Measurements from ENCODE around the gene CSN1S1. TPM values are rescaled to one million over a fixed set of nuclear protein-coding genes. Genes with fewer than 3 reads are reported as not detected.

Gene CSN1S1
- polyA plus RNA-seq, 3 donors = not detected

GRCh38 chr4:69909195-69909594 lies 21.7 kb upstream of the CSN1S1 start:
- no peak for DNase-seq
- H3K27me3 Mint-ChIP-seq (ENCODE audit: low read depth in 3 of 3) = peaks cover 1 to 11% (median 6%) of the 10 kb centered on the region in 3 donors
- no peak for TF ChIP-seq CTCF (IDR thresholded peaks at IDR 0.05)
- H3K9ac ChIP-seq (ENCODE audit: insufficient read depth, low read length, poor library complexity, severe bottlenecking) = no peak overlapping the region
- WGBS (ENCODE audit: insufficient coverage) = no CpG with 5 or more reads among the region's 4 CpGs
- H3K4me3 Mint-ChIP-seq = no peak overlapping the region
- no peak overlapping the region for H3K4me2 ChIP-seq (replicated peaks; ENCODE audit: extremely low read depth, low read length, poor library complexity, severe bottlenecking)
- intact Hi-C loops (cut with micrococcal nuclease) = no loop called here
- no peaks in the 10 kb centered on the region for H4K20me1 ChIP-seq (ENCODE audit: insufficient read depth, low read length)
- no peaks in the 10 kb centered on the region for H3K9me3 ChIP-seq (replicated peaks in 1 of 2; ENCODE audit: control insufficient read depth in 1 of 2, insufficient read depth in 1 of 2, low read length in 2 of 2)
- no peaks in the 10 kb centered on the region for H3K36me3 ChIP-seq (replicated peaks in 1 of 2; ENCODE audit: control insufficient read depth in 1 of 2, insufficient read depth in 2 of 2, low read length in 2 of 2)
- no peaks in the 10 kb centered on the region for H3K79me2 ChIP-seq (ENCODE audit: insufficient read depth, low read length)
- no peak overlapping the region for H3K27ac Mint-ChIP-seq
- H3K9me3 Mint-ChIP-seq = peaks cover 0 to 2% (median 0%) of the 10 kb centered on the region in 7 donors
- peaks cover 0 to 3% of the 10 kb centered on the region in 2 donors for H3K4me1 ChIP-seq (ENCODE audit: control insufficient read depth in 1 of 2, insufficient read depth in 2 of 2, low read length in 2 of 2)
- H3K4me1 Mint-ChIP-seq = peaks cover 11% of the 10 kb centered on the region
- no peak overlapping the region for H3K4me3 ChIP-seq (replicated peaks in 1 of 3; ENCODE audit: low read depth in 2 of 3, low read length in 3 of 3)
- no peak overlapping the region for H3K27ac ChIP-seq (ENCODE audit: low read depth in 1 of 2, low read length in 2 of 2)
- no peaks in the 10 kb centered on the region for H3K36me3 Mint-ChIP-seq
- H2AFZ ChIP-seq (ENCODE audit: insufficient read depth, low read depth, low read length, poor library complexity, severe bottlenecking) = no peak overlapping the region
- H3K27me3 ChIP-seq (ENCODE audit: control insufficient read depth in 2 of 2, insufficient read depth in 2 of 2, low read length in 2 of 2) = no peaks in the 10 kb centered on the region

GRCh38 chr4:69910016-69910782 lies 20.7 kb upstream of the CSN1S1 start:
- WGBS (ENCODE audit: insufficient coverage) = no CpG with 5 or more reads among the region's 2 CpGs

More at GRCh38 chr4:69910016-69910782, 20.7 kb upstream of the CSN1S1 start:
- Mint-ChIP-seq H3K27me3 (ENCODE audit: low read depth in 3 of 3) (peaks cover 1 to 11% (median 6%) of the 10 kb centered on the region in 3 donors), H3K9me3 (peaks cover 0 to 4% (median 0%) of the 10 kb centered on the region in 7 donors), H3K4me3 (no peak overlapping the region), H3K27ac (no peak overlapping the region), H3K4me1 (peaks cover 11% of the 10 kb centered on the region), H3K36me3 (no peaks in the 10 kb centered on the region)
- Histone ChIP-seq H3K27me3 (ENCODE audit: control insufficient read depth in 2 of 2, insufficient read depth in 2 of 2, low read length in 2 of 2) (no peaks in the 10 kb centered on the region), H3K79me2 (ENCODE audit: insufficient read depth, low read length) (no peaks in the 10 kb centered on the region), H3K4me3 (replicated peaks in 1 of 3; ENCODE audit: low read depth in 2 of 3, low read length in 3 of 3) (no peak overlapping the region), H3K4me1 (ENCODE audit: control insufficient read depth in 1 of 2, insufficient read depth in 2 of 2, low read length in 2 of 2) (peaks cover 0 to 3% of the 10 kb centered on the region in 2 donors), H3K27ac (ENCODE audit: low read depth in 1 of 2, low read length in 2 of 2) (no peak overlapping the region), H2AFZ (ENCODE audit: insufficient read depth, low read depth, low read length, poor library complexity, severe bottlenecking) (no peak overlapping the region), H3K4me2 (replicated peaks; ENCODE audit: extremely low read depth, low read length, poor library complexity, severe bottlenecking) (no peak overlapping the region), H4K20me1 (ENCODE audit: insufficient read depth, low read length) (no peaks in the 10 kb centered on the region), H3K9ac (ENCODE audit: insufficient read depth, low read length, poor library complexity, severe bottlenecking) (no peak overlapping the region), H3K9me3 (replicated peaks in 1 of 2; ENCODE audit: control insufficient read depth in 1 of 2, insufficient read depth in 1 of 2, low read length in 2 of 2) (no peaks in the 10 kb centered on the region), H3K36me3 (replicated peaks in 1 of 2; ENCODE audit: control insufficient read depth in 1 of 2, insufficient read depth in 2 of 2, low read length in 2 of 2) (no peaks in the 10 kb centered on the region)
- TF ChIP-seq CTCF (IDR thresholded peaks at IDR 0.05) = no peak
- intact Hi-C loops (cut with micrococcal nuclease) = no loop called here
- DNase-seq = peak in 1 of 3 donors; percentile 12

All from CD14-positive monocyte (primary cell).